H7 (cell line): Measurements from ENCODE around the gene CCN6. TPM values are rescaled to one million over a fixed set of nuclear protein-coding genes. Genes with fewer than 3 reads are reported as not detected.
"Not testable (repeated sequence)": the region's sequence is repeated elsewhere in the genome, so short reads cannot be mapped to it uniquely, and the experiment has no call there.

ENCODE experiments used
- DNase-seq: peaks from one replicate; pipeline ENCODE4 v3.0.0; 2012
- H3K27me3 ChIP-seq: 2 replicates; pipeline ENCODE4 v1.6.0; 2011; ENCODE audit warnings: mild to moderate bottlenecking, low read length; ENCODE audit not compliant: control insufficient read depth, insufficient read depth
- H3K36me3 ChIP-seq: replicated peaks from 2 replicates; pipeline ENCODE4 v1.5.1; 2011; ENCODE audit warnings: low read length; ENCODE audit not compliant: control insufficient read depth, insufficient read depth
- H3K4me3 ChIP-seq: 2 replicates; pipeline ENCODE4 v1.5.1; 2011; ENCODE audit warnings: low read depth, mild to moderate bottlenecking, control low read depth, low read length, moderate library complexity; ENCODE audit not compliant: insufficient read depth
- total RNA-seq: library from RNA; depleted of rRNA; stranded (reverse); fragments of >200 nt; shearing (Covaris generic); gene quantifications from 2 replicates; pipeline ENCODE4 v1.2.3, GENCODE V29; 2014

The CCN6 gene
- total RNA-seq, 1 experiment from 2014 or later: not detected

GRCh38 chr6:112051251-112051740 lies 2.6 kb upstream of the CCN6 start:
- not testable (repeated sequence) for H3K36me3 ChIP-seq, H3K27me3 ChIP-seq, H3K4me3 ChIP-seq, DNase-seq

GRCh38 chr6:112054555-112055190 lies 769 bp downstream of the CCN6 start:
- H3K27me3 ChIP-seq: no peaks in the 10 kb centered on the region
- no peak for DNase-seq
- H3K36me3 ChIP-seq: no peaks in the 10 kb centered on the region
- H3K4me3 ChIP-seq: no peak overlapping the region

- DNase-seq: no peak
- no peaks in the 10 kb centered on the region for H3K36me3 ChIP-seq
- no peak overlapping the region for H3K4me3 ChIP-seq
- no peaks in the 10 kb centered on the region for H3K27me3 ChIP-seq
Measured at GRCh38 chr6:112058243-112059032, 4.5 kb downstream of the CCN6 start.

GRCh38 chr6:112061605-112062004 lies 7.7 kb downstream of the CCN6 start:
- DNase-seq: no peak
- no peak overlapping the region for H3K4me3 ChIP-seq
- H3K27me3 ChIP-seq: no peaks in the 10 kb centered on the region
- H3K36me3 ChIP-seq: no peaks in the 10 kb centered on the region

- Histone ChIP-seq H3K27me3 (no peaks in the 10 kb centered on the region), H3K4me3 (no peak overlapping the region), H3K36me3 (no peaks in the 10 kb centered on the region)
- no peak for DNase-seq
Measured at GRCh38 chr6:112062966-112063365, 9.1 kb downstream of the CCN6 start.

GRCh38 chr6:112065426-112065986 lies 11.6 kb downstream of the CCN6 start:
- Histone ChIP-seq H3K4me3 (no peak overlapping the region), H3K27me3 (no peaks in the 10 kb centered on the region), H3K36me3 (no peaks in the 10 kb centered on the region; the same call in 1 of the 2 replicates)
- no peak for DNase-seq

GRCh38 chr6:112066606-112067005 lies 12.7 kb downstream of the CCN6 start:
- DNase-seq: no peak
- Histone ChIP-seq H3K36me3 (peaks cover 4% of the 10 kb centered on the region; the same call in 1 of the 2 replicates), H3K27me3 (no peaks in the 10 kb centered on the region), H3K4me3 (no peak overlapping the region)

GRCh38 chr6:112081569-112081968 lies 27.7 kb downstream of the CCN6 start:
- Histone ChIP-seq H3K4me3 (no peak overlapping the region), H3K27me3 (no peaks in the 10 kb centered on the region), H3K36me3 (peaks cover 20% of the 10 kb centered on the region)
- no peak for DNase-seq

GRCh38 chr6:112085286-112086065 lies 31.6 kb downstream of the CCN6 start:
- H3K27me3 ChIP-seq: no peaks in the 10 kb centered on the region
- DNase-seq: no peak
- peaks cover 12% of the 10 kb centered on the region for H3K36me3 ChIP-seq
- H3K4me3 ChIP-seq: no peak overlapping the region

GRCh38 chr6:112086744-112087135 lies 32.8 kb downstream of the CCN6 start:
- Histone ChIP-seq H3K36me3 (peaks cover 11% of the 10 kb centered on the region), H3K4me3 (peak overlapping the region; percentile 66), H3K27me3 (no peaks in the 10 kb centered on the region)
- peak; percentile 53 for DNase-seq

- DNase-seq: peak; percentile 78
- peaks cover 11% of the 10 kb centered on the region for H3K36me3 ChIP-seq
- no peaks in the 10 kb centered on the region for H3K27me3 ChIP-seq
Measured at GRCh38 chr6:112087136-112087911, 33.4 kb downstream of the CCN6 start, which contains the start of the genes FAM229B and TUBE1. TSS of gene FAM229B (plus strand) at chr6:112087591. CDS start at chr6:112099284, 11,693 bp downstream. TSS of gene TUBE1 (minus strand) at chr6:112087482. CDS start at chr6:112087434, 48 bp downstream.

GRCh38 chr6:112087916-112088315 lies 34.0 kb downstream of the CCN6 start:
- H3K4me3 ChIP-seq: peak overlapping the region; percentile 66
- H3K36me3 ChIP-seq: peaks cover 11% of the 10 kb centered on the region
- H3K27me3 ChIP-seq: no peaks in the 10 kb centered on the region
- no peak for DNase-seq

More at GRCh38 chr6:112087136-112087911, 33.4 kb downstream of the CCN6 start, which contains the start of the genes FAM229B and TUBE1:
- peak within 1 kb of the TSS; percentile 66 for H3K4me3 ChIP-seq

GRCh38 chr6:112096901-112097300 lies 43.0 kb downstream of the CCN6 start:
- no peaks in the 10 kb centered on the region for H3K27me3 ChIP-seq
- H3K36me3 ChIP-seq: no peaks in the 10 kb centered on the region
- no peak for DNase-seq
- H3K4me3 ChIP-seq: no peak overlapping the region
